Right atrium auricular region (tissue), 2 donors: ENCODE data around the gene NR3C2. TPM values are rescaled to one million over a fixed set of nuclear protein-coding genes. Genes with fewer than 3 reads are reported as not detected.
A peak's percentile ranks its signal among the peaks of the same experiment; 100 is the strongest.

Source experiments
- DNase-seq: peaks from one replicate; pipeline ENCODE4 v3.0.0-alpha.2; 2019; ENCODE audit warnings: low spot score
- H3K27ac ChIP-seq, 2 donors: fragments of 200-600 bp; sonication (generic); 1 replicate in 1 of 2; 2 replicates in 1 of 2; pipeline ENCODE4 v1.5.1; 2016 to 2019
- H3K27me3 ChIP-seq, 2 donors: fragments of 200-600 bp; sonication (generic); one replicate each; pipeline versions ENCODE4 v1.5.1 to v1.6.0; 2017 to 2019
- H3K36me3 ChIP-seq: fragments of 200-600 bp; sonication (generic); one replicate; pipeline ENCODE4 v1.5.1; 2016
- H3K4me1 ChIP-seq, 2 donors: fragments of 200-600 bp; sonication (generic); one replicate each; pipeline versions ENCODE4 v1.5.1 to v1.6.0; 2017 to 2019
- H3K4me3 ChIP-seq, 2 donors: fragments of 200-600 bp; sonication (generic); 1 replicate in 1 of 2; 2 replicates in 1 of 2; pipeline ENCODE4 v1.5.1; 2017 to 2019; ENCODE audit warnings: mild to moderate bottlenecking in 1 of 2, moderate library complexity in 1 of 2
- H3K9me3 ChIP-seq, 2 donors: fragments of 200-600 bp; sonication (generic); one replicate each; pipeline ENCODE4 v1.5.1; 2019
- total RNA-seq, 2 donors: library from RNA; depleted of rRNA; stranded (reverse); fragments of >200 nt; gene quantifications; one replicate each; pipeline ENCODE4 v1.1.0, GENCODE V29; 2016
- TF ChIP-seq, protein P1 (sequence below), 2 donors: fragments of 200-600 bp; sonication (generic); IDR thresholded peaks; one replicate each; pipeline ENCODE4 v1.5.1; 2019; ENCODE audit warnings: antibody characterized with exemption in 2 of 2

The NR3C2 gene
- total RNA-seq, 2 donors from 2014 or later: 15.7 to 39.9 TPM

DNA sequence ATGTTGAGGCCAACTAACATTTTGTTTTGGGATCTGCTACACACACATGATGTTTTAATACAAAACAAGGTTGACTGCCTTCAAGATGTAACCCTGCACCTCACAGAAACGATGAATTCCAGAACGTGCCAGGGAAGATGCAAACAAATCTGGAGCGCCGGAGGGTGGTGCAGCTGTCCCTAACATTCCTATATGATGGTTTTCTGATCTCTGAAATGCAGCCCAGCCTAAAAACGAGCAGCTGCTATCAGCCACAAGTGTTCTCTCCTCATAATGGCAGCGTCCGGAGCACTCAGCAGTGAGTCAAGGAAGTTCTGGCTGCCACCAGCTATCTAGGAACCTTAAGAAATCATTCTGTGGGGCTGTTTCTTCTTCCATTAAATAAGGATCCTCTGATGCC, 333.4 kb downstream of the NR3C2 start:
- no peaks in the 10 kb centered on the region for H3K27me3 ChIP-seq
- H3K4me3 ChIP-seq: no peak overlapping the region
- TF ChIP-seq, protein P1, sequence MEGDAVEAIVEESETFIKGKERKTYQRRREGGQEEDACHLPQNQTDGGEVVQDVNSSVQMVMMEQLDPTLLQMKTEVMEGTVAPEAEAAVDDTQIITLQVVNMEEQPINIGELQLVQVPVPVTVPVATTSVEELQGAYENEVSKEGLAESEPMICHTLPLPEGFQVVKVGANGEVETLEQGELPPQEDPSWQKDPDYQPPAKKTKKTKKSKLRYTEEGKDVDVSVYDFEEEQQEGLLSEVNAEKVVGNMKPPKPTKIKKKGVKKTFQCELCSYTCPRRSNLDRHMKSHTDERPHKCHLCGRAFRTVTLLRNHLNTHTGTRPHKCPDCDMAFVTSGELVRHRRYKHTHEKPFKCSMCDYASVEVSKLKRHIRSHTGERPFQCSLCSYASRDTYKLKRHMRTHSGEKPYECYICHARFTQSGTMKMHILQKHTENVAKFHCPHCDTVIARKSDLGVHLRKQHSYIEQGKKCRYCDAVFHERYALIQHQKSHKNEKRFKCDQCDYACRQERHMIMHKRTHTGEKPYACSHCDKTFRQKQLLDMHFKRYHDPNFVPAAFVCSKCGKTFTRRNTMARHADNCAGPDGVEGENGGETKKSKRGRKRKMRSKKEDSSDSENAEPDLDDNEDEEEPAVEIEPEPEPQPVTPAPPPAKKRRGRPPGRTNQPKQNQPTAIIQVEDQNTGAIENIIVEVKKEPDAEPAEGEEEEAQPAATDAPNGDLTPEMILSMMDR (IDR thresholded peaks at IDR 0.05): no peak
- H3K27ac ChIP-seq: no peak overlapping the region
- peaks cover 0 to 3% of the 10 kb centered on the region in 2 donors for H3K4me1 ChIP-seq
- peaks cover 24% of the 10 kb centered on the region for H3K36me3 ChIP-seq
- peaks cover 0 to 5% of the 10 kb centered on the region in 2 donors for H3K9me3 ChIP-seq
- DNase-seq: no peak

DNA sequence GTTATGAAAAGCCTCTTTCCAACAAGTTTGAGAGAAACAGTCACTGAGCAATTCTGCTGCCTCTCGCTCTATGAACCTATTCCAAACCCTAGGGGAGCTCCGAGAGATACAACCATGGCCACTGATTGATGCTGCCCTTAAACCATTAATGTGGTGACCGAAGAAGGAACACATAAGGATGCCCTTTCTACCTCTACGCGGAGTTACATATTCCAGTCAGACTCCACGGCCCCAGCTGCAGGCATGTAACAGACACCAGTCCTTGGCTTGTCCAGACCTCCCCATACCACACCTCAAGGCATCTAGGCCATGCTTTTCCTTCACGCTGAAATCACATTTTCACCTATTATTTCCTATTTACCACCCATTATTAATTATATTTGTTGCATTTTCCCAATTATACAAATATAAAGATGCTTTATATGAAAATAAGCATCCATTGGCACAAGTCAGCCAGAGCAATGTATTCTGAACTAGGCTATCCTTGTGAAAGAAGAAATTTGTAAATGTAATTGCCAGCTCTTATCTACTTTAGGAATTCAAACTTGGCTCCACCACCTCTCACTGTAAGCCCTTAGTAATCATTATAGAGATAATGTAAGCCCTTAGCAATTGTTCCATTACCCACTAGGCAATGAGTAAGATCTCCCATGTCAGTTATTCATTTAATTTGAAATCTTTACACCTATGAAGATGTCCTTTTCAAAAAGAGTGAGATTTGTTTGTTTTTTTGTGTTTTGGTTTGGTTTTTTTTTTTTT, 338.4 kb downstream of the NR3C2 start:
- Histone ChIP-seq H3K36me3 (peaks cover 5% of the 10 kb centered on the region), H3K27me3 (no peaks in the 10 kb centered on the region), H3K9me3 (peaks cover 0 to 5% of the 10 kb centered on the region in 2 donors), H3K4me1 (peaks cover 0 to 16% of the 10 kb centered on the region in 2 donors), H3K27ac (peak overlapping the region in 1 of 2 donors; percentile 47), H3K4me3 (no peak overlapping the region)
- TF ChIP-seq, protein P1 (IDR thresholded peaks at IDR 0.05): no peak
- DNase-seq: no peak

DNA sequence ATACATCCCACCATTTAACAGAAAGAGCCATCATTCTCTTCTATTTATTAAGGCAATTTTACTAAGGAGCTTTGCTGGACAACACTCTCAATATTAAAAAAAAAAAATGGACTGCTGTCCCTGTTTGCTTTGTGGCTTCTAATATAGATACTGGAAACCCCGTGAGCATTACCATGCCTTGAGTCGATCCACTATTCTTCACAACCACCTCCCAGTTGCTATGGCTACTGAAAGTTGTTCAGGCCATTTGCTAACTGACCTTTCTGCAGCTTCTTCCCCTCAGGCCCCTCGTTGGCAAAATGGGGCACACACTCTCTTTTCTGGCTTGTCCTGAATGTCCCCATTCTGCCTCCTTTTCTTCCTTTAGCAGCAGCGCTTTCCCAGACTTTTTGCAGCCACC, 340.4 kb downstream of the NR3C2 start:
- Histone ChIP-seq H3K27ac (no peak overlapping the region), H3K4me3 (no peak overlapping the region), H3K9me3 (peaks cover 0 to 5% of the 10 kb centered on the region in 2 donors), H3K36me3 (no peaks in the 10 kb centered on the region), H3K27me3 (no peaks in the 10 kb centered on the region), H3K4me1 (peaks cover 0 to 16% of the 10 kb centered on the region in 2 donors)
- DNase-seq: no peak
- TF ChIP-seq, protein P1 (IDR thresholded peaks at IDR 0.05): no peak

DNA sequence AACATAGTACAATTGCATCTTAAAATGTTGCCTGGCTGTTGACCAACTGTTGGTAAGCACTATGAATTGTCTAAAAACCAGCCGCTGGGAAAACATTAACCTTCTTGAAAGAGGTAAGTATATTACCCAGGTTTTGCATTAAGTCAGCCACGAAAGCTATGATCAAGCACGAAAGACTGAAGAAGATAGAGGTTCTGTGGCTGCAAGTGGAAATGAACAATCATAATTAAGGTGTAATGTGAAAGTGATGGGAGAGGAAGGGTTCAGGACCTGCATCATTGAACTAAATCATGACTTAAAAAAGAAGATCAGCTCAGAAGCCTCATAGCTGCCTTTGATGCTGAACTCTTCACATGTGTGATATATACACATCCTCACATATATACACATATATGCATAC, 341.0 kb downstream of the NR3C2 start:
- Histone ChIP-seq H3K36me3 (no peaks in the 10 kb centered on the region), H3K9me3 (no peaks in the 10 kb centered on the region), H3K27me3 (no peaks in the 10 kb centered on the region), H3K27ac (no peak overlapping the region), H3K4me3 (no peak overlapping the region), H3K4me1 (peaks cover 0 to 16% of the 10 kb centered on the region in 2 donors)
- DNase-seq: no peak
- TF ChIP-seq, protein P1 (IDR thresholded peaks at IDR 0.05): no peak

DNA sequence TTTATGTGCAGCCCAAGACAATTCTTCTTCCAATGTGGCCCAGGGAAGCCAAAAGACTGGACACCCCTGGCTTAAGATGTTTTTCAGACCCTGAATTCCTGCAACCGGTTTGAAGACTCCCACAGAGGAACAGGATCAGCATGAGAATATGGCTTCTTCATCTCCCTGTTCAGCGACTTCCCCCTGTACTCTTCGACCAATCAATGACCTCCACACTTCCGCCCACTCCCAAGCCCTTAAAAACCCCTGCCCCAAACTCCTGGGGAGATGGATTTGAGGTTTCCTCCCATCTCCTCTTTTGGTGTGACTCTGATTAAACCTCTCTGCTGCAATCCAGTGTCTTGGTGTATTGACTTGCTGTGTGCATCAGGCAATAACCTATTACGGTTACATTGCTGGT, 344.4 kb downstream of the NR3C2 start:
- no peaks in the 10 kb centered on the region for H3K9me3 ChIP-seq
- no peaks in the 10 kb centered on the region for H3K36me3 ChIP-seq
- DNase-seq: no peak
- peaks cover 0 to 14% of the 10 kb centered on the region in 2 donors for H3K4me1 ChIP-seq
- TF ChIP-seq, protein P1 (IDR thresholded peaks at IDR 0.05): no peak
- no peak overlapping the region for H3K27ac ChIP-seq
- no peak overlapping the region for H3K4me3 ChIP-seq
- H3K27me3 ChIP-seq: no peaks in the 10 kb centered on the region
